ENCODE measurements around the gene EGLN3. TPM values are rescaled to one million over a fixed set of nuclear protein-coding genes. Genes with fewer than 3 reads are reported as not detected.

The EGLN3 gene
- total and polyA plus RNA-seq, 10 of the 15 experiments (the other 5 are each of a cell fraction or from before 2014, with no cell fraction given) = 0.42 to 8.1 (median 2.0) TPM

GRCh38 chr14:33990790-33991189 lies 39.9 kb upstream of the EGLN3 start:
- 76% methylated on average over 1 of the region's 1 CpG for WGBS (ENCODE audit: insufficient coverage, insufficient replicate concordance, low lambda C conversion rate, missing lambda C conversion rate)
- H3K4me1 ChIP-seq (ENCODE audit: control insufficient read depth, insufficient read depth, low read length) = no peaks in the 10 kb centered on the region
- no peak overlapping the region for H3K9ac ChIP-seq (ENCODE audit: control insufficient read depth, insufficient read depth, low read length)
- no peaks in the 10 kb centered on the region for H3K36me3 ChIP-seq (ENCODE audit: control insufficient read depth in 2 of 2, insufficient read depth in 2 of 2, low read length in 1 of 2)
- intact Hi-C loops (cut with micrococcal nuclease; ENCODE audit: unreplicated experiment) (no loop called here), in situ Hi-C loops (cut with MboI) (no loop called here)
- H2AFZ ChIP-seq (ENCODE audit: control insufficient read depth, low read depth, low read length) = no peak overlapping the region
- ATAC-seq (no peak), DNase-seq (ENCODE audit: low read depth, low spot score) (no peak), FAIRE-seq (no peak)
- no peaks in the 10 kb centered on the region for H4K20me1 ChIP-seq (ENCODE audit: control insufficient read depth, insufficient read depth)
- ChIA-PET CTCF (interaction anchor here (0.6 to 2.3 kb wide), 3 partner anchors 12 to 73 kb away, joined by 3 to 7 read pairs (median 3); no protein-coding TSS in a partner anchor), SMC1A (ENCODE audit: uncharacterized antibody, unreplicated experiment) (interaction anchor here (0.8 to 5.3 kb wide), 8 partner anchors 11 to 148 kb away, joined by 3 to 39 read pairs (median 8); no protein-coding TSS in a partner anchor), RAD21 (ENCODE audit: unreplicated experiment) (interaction anchor here (0.7 to 1.7 kb wide), 2 partner anchors 23 to 29 kb away, joined by 3 to 5 read pairs; no protein-coding TSS in a partner anchor), POLR2A (interaction anchor here (0.6 to 1.4 kb wide), 4 partner anchors 13 to 597 kb away, joined by 3 to 5 read pairs (median 4); no protein-coding TSS in a partner anchor)
- no peak overlapping the region for H3K4me2 ChIP-seq (ENCODE audit: control insufficient read depth, insufficient read depth)
- no TSS peak for BruUV-seq (replicated peaks)
- H3K79me2 ChIP-seq (ENCODE audit: control insufficient read depth, insufficient read depth, low read length) = no peaks in the 10 kb centered on the region
- H3K27me3 ChIP-seq (replicated peaks in 1 of 2; ENCODE audit: control insufficient read depth in 2 of 2, insufficient read depth in 2 of 2, low read length in 1 of 2) = no peaks in the 10 kb centered on the region
- H3K4me3 ChIP-seq = no peak overlapping the region
- TF ChIP-seq PBX3 (IDR thresholded peaks at IDR 0.05; ENCODE audit: insufficient replicate concordance, low read depth, low read length) (no peak), YY1 (IDR thresholded peaks at IDR 0.05; ENCODE audit: low read depth, low read length) (no peak), FOXM1 (IDR thresholded peaks at IDR 0.05; ENCODE audit: low read depth, low read length) (no peak), MTA3 (IDR thresholded peaks at IDR 0.05; ENCODE audit: borderline replicate concordance, low read length) (no peak), PAX5 (IDR thresholded peaks at IDR 0.05; ENCODE audit: borderline replicate concordance, low read depth, low read length) (no peak), ZNF217 (IDR thresholded peaks at IDR 0.05) (no peak), ZNF274 (IDR thresholded peaks at IDR 0.05; ENCODE audit: insufficient read depth, insufficient read length) (no peak), POLR2AphosphoS5 (IDR thresholded peaks at IDR 0.05; ENCODE audit: low read length) (no peak), E2F4 (IDR thresholded peaks at IDR 0.05; ENCODE audit: low read depth, low read length) (no peak)
- no peaks in the 10 kb centered on the region for H3K9me3 ChIP-seq (replicated peaks; ENCODE audit: control insufficient read depth, insufficient read depth, low read length)
- no peak overlapping the region for H3K27ac ChIP-seq (ENCODE audit: control insufficient read depth, insufficient read depth)

Data from GM12878 (cell line).